GM18870 (cell line): ENCODE results near the gene NOL9.
"Not testable (repeated sequence)": the region's sequence is repeated elsewhere in the genome, so short reads cannot be mapped to it uniquely, and the experiment has no call there.

Experiments used
- ATAC-seq: cut with Tn5 transposase; IDR thresholded peaks from one replicate; pipeline ENCODE4 v1.9.1; 2021; ENCODE audit warnings: moderate library complexity; ENCODE audit not compliant: unreplicated experiment

NOL9 gene

GRCh38 chr1:6505367-6506209, 48.7 kb downstream of the NOL9 start:
- no peak for ATAC-seq

DNA sequence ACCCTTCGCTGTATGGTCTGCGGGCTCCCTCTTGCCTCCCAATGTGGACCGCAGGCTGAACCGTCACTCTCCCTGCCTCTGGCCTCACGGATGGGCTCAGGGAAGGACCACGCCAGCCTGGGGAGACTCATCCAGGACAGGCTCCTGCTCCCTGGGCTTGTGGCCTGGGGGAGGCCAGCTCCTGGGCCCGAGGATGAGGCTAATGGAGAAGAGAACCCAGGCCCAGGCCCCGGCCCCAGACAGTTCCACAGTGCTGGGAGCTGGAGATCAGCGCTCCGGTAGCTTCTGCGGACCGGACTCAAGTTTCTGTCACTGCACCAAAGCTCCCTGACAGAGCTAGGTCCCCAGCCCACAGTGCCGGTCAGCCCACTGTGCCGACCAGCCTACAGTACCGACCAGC, 49.4 kb downstream of the NOL9 start:
- no peak for ATAC-seq

DNA sequence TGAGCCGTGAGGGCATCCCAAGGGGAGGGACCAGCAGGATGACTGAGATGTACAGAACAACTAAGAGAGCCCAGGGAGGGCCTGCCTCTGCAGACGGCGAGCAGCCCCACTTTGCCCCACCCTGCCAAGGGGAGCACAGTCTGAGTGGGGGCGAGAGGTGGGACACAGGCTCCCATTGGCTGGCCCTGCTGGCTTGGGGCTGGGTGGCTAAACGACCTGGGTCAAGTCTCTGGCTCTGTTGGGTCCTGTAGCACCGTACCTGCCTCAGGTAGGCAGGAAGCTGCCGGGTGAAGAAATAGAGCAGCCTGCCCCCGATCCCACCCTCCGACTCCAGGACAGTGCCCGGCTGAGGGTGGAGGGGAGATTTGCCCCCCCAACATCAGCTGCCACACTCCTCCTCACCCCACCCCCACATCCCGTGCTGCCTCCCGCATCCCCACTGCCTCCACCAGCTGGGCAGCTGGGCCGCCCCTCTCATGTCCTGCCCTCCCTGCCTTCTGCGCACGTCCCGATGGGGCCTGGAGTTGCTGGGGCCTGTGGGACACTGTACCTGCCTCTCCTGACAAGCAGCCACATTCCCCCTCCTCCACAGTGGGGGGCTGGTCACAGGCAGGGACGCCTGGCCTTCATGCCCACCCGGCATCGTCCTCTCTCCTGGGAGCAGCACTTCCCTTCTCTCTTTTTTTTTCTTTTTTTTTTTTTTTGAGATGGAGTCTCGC, 50.3 kb downstream of the NOL9 start:
- no peak for ATAC-seq

GRCh38 chr1:6502000-6502891, 52.1 kb downstream of the NOL9 start:
- no peak for ATAC-seq

DNA sequence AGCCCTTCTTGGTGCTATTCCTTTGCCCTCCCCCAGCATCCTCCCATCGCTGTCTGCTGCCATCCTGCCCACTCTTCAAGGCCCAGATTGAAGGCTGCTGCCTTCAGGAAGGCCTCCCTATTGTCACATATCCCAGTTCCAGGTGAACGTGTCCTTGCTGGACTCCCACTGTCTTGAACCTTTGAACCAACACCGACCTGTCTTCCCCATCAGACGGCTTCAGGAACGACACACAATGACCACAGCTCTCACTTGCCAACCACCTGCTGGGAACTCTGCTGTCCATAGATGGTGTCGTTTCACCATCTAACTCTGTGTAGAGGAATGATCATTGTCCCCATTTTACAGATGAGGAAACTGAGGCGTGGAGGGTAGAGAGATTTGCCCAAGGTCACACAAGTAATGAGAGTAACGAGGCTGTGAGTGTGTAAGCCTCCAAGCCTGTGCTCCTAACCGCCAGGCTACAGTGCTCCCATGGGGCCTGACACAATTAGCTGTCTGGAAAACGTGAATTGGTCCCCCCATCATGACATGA, 53.0 kb downstream of the NOL9 start:
- no peak for ATAC-seq

GRCh38 chr1:6500544-6501278, 53.6 kb downstream of the NOL9 start:
- ATAC-seq, result no peak

GRCh38 chr1:6499296-6499695, 55.0 kb downstream of the NOL9 start:
- ATAC-seq, result no peak

DNA sequence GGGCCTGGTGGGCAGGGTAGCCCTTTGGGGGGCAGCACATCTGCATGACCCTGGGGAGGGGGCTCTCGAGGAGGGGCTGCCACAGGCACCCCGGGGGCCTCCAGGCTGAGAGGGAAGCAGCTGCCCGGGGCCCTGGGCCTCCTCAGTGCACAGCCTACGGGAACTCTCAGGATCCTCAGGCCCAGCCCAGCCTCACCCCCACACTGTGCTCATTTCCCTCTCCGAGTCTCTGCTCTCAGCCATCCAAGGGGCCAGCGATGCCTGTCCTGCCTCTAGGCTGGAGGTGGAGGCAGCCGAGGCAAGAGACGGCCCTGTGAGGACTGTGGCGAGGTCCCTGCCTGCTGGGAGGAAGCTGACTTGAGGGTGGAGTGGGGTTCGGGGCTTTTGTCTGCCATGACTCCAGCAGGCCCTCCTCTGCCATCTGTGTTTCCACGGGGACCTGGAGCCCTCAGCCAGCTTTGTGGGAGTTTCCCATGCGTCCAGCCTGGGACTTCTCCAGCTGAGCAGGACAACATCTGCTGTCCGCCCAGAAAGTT, 55.7 kb downstream of the NOL9 start:
- ATAC-seq, result no peak

GRCh38 chr1:6497867-6498575, 56.3 kb downstream of the NOL9 start:
- no peak for ATAC-seq

DNA sequence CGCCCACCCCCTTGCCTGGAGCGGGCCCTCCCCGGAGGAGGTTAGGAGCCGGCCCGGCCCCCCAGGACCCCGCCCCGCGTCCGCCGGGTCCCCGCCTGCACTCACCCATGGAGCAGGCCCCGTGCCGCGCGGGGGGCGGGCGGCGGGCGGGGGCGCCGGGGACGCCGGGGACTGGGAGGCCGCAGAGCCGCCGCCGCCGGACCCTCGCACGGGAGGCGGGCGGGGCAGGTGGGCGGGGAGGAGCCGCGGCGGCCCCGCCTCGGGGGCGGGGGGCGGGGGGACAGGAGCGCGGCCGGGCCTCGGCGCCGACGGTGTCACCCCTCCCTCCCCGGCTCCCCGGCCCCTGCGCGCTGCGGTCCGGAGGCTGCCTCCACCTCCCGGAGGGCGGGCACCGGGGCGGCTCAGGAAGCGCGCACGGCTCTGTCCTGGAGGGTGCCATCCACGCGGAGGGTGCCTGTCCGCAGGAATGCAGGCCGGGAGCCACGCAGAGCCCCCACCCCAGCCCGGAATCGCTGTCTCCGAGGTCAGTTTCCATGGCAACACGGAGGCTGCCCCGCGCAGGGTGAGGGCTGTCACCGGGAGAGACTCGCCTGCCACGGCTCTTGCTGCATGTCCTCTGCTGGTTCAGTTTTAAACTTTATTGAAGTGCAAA, 57.0 kb downstream of the NOL9 start:
- ATAC-seq, result no peak

DNA sequence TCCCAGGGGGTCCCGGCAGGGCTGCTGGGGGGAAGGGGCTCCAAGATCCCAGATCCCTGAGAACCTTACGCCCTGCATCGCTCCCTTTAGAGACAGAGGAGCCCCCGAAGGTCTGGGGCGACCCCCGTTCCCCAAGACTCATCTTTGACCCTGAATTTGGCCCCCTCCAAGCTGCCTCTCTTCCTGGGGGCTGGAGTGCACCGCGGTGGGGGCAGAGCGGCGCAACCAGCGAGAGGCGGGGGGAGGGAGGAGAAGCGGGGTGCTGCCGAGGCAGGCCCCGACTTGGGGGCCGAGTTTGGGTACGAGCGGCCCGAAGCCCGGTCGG, 57.5 kb downstream of the NOL9 start:
- no peak for ATAC-seq

GRCh38 chr1:6496365-6496721, 58.0 kb downstream of the NOL9 start:
- no peak for ATAC-seq

DNA sequence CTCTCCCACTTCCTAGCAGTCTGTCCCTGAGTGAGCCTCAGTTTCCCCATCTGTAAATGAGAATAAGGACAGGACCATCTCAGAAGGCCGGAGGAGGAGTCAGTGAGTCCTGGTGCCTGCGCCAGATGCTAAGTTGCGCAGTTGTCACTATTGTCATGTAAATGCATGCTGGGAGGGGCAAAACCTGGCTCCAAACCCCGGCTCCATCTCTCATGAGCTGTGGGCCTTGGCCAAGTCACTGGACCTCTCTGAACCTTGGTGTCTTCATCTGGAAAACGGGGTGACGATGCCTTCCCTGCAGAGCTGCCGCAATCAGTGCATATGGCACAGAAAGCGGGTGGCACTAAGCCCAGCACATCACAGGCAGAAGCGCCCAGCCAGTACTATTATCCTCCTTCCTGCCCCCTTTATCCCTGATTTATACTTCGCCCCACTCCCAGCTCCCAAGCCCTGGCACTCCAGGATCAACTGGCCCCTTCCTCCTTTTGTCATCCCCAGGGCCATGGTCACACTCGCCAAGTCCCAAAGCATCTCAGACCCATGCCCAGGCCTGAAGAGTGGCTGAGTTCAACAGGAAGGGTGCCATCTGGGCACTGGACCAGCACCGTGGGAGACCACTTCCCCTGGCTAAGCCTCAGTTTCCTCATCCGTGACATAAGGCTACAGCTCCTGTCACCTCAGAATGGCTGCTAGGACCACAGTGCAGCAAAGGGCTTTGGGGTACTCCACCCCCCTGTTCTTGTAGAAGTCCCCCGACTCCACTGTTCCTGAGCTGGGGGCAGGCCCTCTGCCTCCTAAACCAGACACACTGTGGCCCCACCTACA, 58.6 kb downstream of the NOL9 start:
- no peak for ATAC-seq

DNA sequence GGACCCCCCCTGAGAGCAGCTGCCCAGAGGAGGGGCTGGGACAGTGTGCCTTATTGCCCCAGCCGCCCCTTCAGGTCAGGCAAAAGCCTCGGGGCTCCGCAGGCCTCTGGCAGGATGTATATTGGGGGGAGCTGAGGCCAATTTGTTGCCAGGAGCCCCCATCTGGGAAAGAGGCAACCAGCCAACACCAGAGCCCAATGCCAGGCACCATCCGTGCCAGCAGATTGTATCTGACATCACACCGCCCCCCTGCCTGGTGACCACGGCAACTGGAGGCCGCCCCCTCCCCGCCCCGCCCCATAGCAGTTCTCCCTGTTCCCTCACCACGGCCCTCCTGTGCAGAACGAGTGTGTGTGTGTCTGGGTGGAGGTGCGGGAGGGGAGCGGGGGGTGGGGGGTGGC, 59.3 kb downstream of the NOL9 start:
- no peak for ATAC-seq

DNA sequence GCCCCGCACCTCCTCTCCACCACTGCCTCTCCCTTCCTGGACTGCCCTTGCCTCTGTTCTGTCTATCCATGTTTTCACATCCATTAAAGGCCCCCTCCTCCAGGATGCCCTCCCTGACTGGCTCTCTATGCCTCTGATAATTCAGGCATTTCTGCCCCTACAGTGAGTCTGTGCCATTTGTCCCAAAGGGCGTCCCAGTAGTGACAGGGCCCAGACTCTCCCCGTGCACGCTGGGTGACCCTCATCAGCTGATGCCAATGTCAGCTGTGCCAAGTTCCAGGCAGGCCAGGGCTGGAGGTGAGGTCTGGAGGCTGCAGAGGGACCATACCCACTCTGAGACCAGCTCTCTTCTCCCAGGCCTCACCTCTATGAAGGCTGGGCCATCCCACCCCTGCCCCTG, 59.7 kb downstream of the NOL9 start:
- ATAC-seq, result no peak

DNA sequence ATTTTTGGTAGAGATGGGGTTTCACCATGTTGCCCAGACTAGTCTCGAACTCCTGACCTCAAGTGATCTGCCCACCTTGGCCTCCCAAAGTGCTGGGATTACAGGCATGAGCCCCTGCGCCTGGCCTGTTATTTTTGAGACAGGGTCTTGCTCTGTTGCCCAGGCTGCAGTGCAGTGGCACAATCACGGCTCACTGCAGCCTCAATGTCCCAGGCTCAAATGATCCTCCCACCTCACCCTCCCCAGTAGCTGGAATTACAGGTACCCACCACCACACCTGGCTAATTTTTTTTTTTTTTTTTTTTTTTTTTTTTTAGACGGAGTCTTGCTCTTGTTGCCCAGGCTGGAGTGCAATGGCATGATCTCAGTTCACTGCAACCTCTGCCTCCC, 60.5 kb downstream of the NOL9 start:
- ATAC-seq, result not testable (repeated sequence)

- no peak for ATAC-seq
Measured at GRCh38 chr1:6491966-6492365, 62.3 kb downstream of the NOL9 start.

DNA sequence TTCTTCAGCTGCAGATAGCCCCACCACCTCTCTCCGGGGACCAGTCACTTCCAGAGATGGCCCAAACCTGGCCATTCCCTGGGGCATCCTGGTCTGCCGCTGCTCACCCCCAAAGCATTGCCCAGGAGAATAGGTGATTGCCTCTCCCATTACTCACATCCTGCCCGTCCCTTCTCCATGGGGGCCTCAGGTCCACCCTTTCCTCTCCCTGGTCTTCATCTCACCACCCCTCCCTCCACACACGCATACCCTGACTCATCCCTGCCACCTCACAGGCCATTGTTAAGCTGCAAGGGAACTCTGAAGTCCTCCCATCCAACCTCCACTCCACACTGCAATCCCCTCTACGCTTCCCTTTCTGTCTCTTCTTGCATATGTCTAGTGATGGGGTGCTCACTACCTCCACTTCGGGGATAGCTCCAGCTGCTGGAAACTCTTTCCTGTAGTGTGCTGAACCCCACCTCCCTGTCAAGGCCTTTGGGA, 62.8 kb downstream of the NOL9 start, which contains the start of gene PLEKHG5:
PLEKHG5 (minus strand) TSS at position 188 of the 483 bp plus-strand sequence. CDS start 14,096 bp downstream, outside the sequence.
- no peak for ATAC-seq
